Caco-2 (cell line): ENCODE measurements around the gene TRIM58. TPM values are rescaled to one million over a fixed set of nuclear protein-coding genes. Genes with fewer than 3 reads are reported as not detected.
A peak's percentile ranks its signal among the peaks of the same experiment; 100 is the strongest.

Source experiments
- Bru-seq: library from RNA; stranded (reverse); fragments of 400-500 nt; gene quantifications from one replicate; lab custom pipeline; 2021; lab: Mats Ljungman, UMichigan
- BruChase-seq, 2 experiments: library from RNA; stranded (reverse); fragments of 400-500 nt; gene quantifications; one replicate each; lab custom pipeline; 2021; lab: Mats Ljungman, UMichigan
- BruUV-seq: library from RNA; stranded (reverse); fragments of 400-500 nt; replicated peaks from 2 replicates; lab custom pipeline; 2021; lab: Mats Ljungman, UMichigan
- CTCF ChIA-PET: fragments of 300-600 bp; sonication (Branson Sonifier 250); formaldehyde crosslinking; loops from one replicate; lab custom pipeline; 2022; ENCODE audit warnings: antibody characterized with exemption; lab: Charles Lee
- POLR2A ChIA-PET: fragments of 300-600 bp; sonication (Branson Sonifier 250); formaldehyde crosslinking; loops from one replicate; lab custom pipeline; 2022; ENCODE audit warnings: antibody characterized with exemption; lab: Charles Lee
- DNase-seq, 2 experiments: peaks; one replicate each; pipeline versions ENCODE4 v3.0.0 to v3.0.0-alpha.2; 2020 to 2022
- H3K27me3 ChIP-seq: replicated peaks from 2 replicates; pipeline ENCODE4 v1.6.0; 2011; ENCODE audit warnings: low read length; ENCODE audit not compliant: control insufficient read depth, insufficient read depth
- H3K36me3 ChIP-seq: 2 replicates; pipeline ENCODE4 v1.5.1; 2011; ENCODE audit warnings: low read length; ENCODE audit not compliant: control insufficient read depth, insufficient read depth
- H3K4me1 ChIP-seq: fragments of 250-450 bp; sonication (Bioruptor Pico); 2 replicates; pipeline ENCODE4 v1.5.1; 2020; ENCODE audit warnings: mild to moderate bottlenecking
- H3K4me3 ChIP-seq: 2 replicates; pipeline ENCODE4 v1.5.1; 2011; ENCODE audit warnings: low read depth, mild to moderate bottlenecking, control low read depth, low read length
- H3K9me3 ChIP-seq: fragments of 250-450 bp; sonication (Bioruptor Pico); 2 replicates; pipeline ENCODE4 v1.5.1; 2020; ENCODE audit warnings: mild to moderate bottlenecking, moderate library complexity
- H3K27ac Mint-ChIP-seq: one replicate; pipeline ENCODE4 v1.8.0; 2022; ENCODE audit warnings: mixed read lengths; ENCODE audit not compliant: unreplicated experiment
- H3K27me3 Mint-ChIP-seq: one replicate; pipeline ENCODE4 v1.8.0; 2022; ENCODE audit warnings: mixed read lengths; ENCODE audit not compliant: insufficient read depth, unreplicated experiment
- H3K36me3 Mint-ChIP-seq: one replicate; pipeline ENCODE4 v1.8.0; 2022; ENCODE audit warnings: mild to moderate bottlenecking, mixed read lengths; ENCODE audit not compliant: insufficient read depth, unreplicated experiment
- H3K4me1 Mint-ChIP-seq: one replicate; pipeline ENCODE4 v1.8.0; 2022; ENCODE audit warnings: low read depth, mixed read lengths; ENCODE audit not compliant: unreplicated experiment
- H3K4me3 Mint-ChIP-seq: one replicate; pipeline ENCODE4 v1.8.0; 2022; ENCODE audit warnings: mild to moderate bottlenecking, moderate library complexity, mixed read lengths; ENCODE audit not compliant: unreplicated experiment
- H3K9me3 Mint-ChIP-seq: one replicate; pipeline ENCODE4 v1.8.0; 2022; ENCODE audit warnings: mixed read lengths; ENCODE audit not compliant: unreplicated experiment
- CTCF ChIP-seq, 2 experiments: fragments of 200-600 bp in 1 of 2; IDR thresholded peaks; 1 replicate in 1 of 2; 2 replicates in 1 of 2; pipeline versions ENCODE4 v1.5.1 to v1.8.0; 2011 to 2022; ENCODE audit warnings: antibody characterized with exemption in 1 of 2, control low read depth in 1 of 2, inconsistent platforms in 1 of 2, low read depth in 1 of 2, low read length in 1 of 2, mild to moderate bottlenecking in 1 of 2, moderate library complexity in 1 of 2; ENCODE audit not compliant: insufficient read depth in 1 of 2, severe bottlenecking in 1 of 2, unreplicated experiment in 1 of 2
- intact Hi-C: fragments of 100-400 bp; cut with micrococcal nuclease; formaldehyde crosslinking; loops from one replicate; pipeline ENCODE4 v1.10.0; 2022; ENCODE audit not compliant: unreplicated experiment
- long read RNA-seq: library from polyadenylated mRNA; stranded (forward); transcript quantifications from one replicate; pipeline ENCODE4 v2.0.0, GENCODE V29; 2022
- total RNA-seq: library from RNA; stranded (reverse); gene quantifications from 2 replicates; pipeline ENCODE4 v1.2.3, GENCODE V29; 2022

TRIM58 gene
- not detected in 2 replicates for total RNA-seq
- percentile 4 among the genes with signal in this experiment for Bru-seq, nascent RNA
- not detected for BruChase-seq, experiment 1, labeled RNA remaining after a 2-hour chase
- percentile 12 among the genes with signal in this experiment for BruChase-seq, experiment 2, labeled RNA remaining after a 6-hour chase
- long read RNA-seq, result 0 reads

DNA sequence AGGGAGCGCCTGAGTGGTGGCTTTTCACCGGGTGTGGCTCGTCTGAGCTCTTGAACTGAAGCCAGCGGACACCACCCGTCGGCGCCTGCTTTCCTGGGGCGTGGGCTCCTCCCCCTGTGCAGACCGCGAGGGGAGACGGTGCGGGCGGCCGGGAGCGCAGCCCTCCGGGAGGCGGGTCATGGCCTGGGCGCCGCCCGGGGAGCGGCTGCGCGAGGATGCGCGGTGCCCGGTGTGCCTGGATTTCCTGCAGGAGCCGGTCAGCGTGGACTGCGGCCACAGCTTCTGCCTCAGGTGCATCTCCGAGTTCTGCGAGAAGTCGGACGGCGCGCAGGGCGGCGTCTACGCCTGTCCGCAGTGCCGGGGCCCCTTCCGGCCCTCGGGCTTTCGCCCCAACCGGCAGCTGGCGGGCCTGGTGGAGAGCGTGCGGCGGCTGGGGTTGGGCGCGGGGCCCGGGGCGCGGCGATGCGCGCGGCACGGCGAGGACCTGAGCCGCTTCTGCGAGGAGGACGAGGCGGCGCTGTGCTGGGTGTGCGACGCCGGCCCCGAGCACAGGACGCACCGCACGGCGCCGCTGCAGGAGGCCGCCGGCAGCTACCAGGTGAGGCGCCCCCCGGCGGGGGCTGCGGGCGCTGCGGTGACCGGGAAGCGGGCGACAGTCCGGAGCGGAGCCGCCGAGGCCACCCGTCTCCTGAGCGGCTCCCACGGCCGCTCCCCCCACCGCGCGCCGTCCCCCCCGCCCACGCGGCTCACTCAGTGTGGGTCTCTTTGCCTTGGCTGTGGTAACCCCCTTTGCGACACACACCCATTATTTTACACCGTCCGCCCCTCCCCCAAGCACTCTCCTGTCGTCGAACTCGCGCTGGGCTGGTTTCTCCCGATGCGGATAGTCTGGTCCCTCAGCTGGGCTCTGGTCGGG, at the start of gene TRIM58:
TRIM58 (plus strand) TSS at position 119 of the 916 bp plus-strand sequence; CDS start at position 179, 60 bp downstream.
- POLR2A ChIA-PET, result no interaction called here
- Mint-ChIP-seq H3K27me3 (peaks cover 12% of the 10 kb centered on the region), H3K9me3 (peaks cover 11% of the 10 kb centered on the region), H3K4me1 (no peaks in the 10 kb centered on the region), H3K4me3 (peak within 1 kb of the TSS; percentile 66), H3K27ac (no peak within 1 kb of the TSS), H3K36me3 (no peaks in the 10 kb centered on the region)
- Histone ChIP-seq H3K4me3 (peak within 1 kb of the TSS; percentile 10; the same call in 1 of the 2 replicates), H3K9me3 (no peaks in the 10 kb centered on the region), H3K27me3 (no peaks in the 10 kb centered on the region), H3K36me3 (no peaks in the 10 kb centered on the region), H3K4me1 (no peaks in the 10 kb centered on the region)
- TF ChIP-seq CTCF (IDR thresholded peaks at IDR 0.05; ENCODE audit: insufficient read depth in 1 of 2, low read depth in 1 of 2, low read length in 1 of 2, severe bottlenecking in 1 of 2, unreplicated experiment in 1 of 2), result peak in 1 of 2 experiments; percentile 20
- intact Hi-C loops, result no loop called here
- no TSS peak for BruUV-seq
- CTCF ChIA-PET, result no interaction called here
- peak in 1 of 2 experiments; percentile 40 for DNase-seq

- peaks cover 8% of the 10 kb centered on the region for H3K9me3 Mint-ChIP-seq
- H3K4me3 Mint-ChIP-seq, result no peak overlapping the region
- H3K4me1 Mint-ChIP-seq, result no peaks in the 10 kb centered on the region
- Histone ChIP-seq H3K9me3 (no peaks in the 10 kb centered on the region), H3K4me1 (no peaks in the 10 kb centered on the region), H3K4me3 (no peak overlapping the region), H3K36me3 (no peaks in the 10 kb centered on the region), H3K27me3 (no peaks in the 10 kb centered on the region)
- ChIA-PET CTCF (no interaction called here), POLR2A (no interaction called here)
- BruUV-seq, result no TSS peak
- no peak for DNase-seq
- no peak overlapping the region for H3K27ac Mint-ChIP-seq
- H3K27me3 Mint-ChIP-seq, result no peaks in the 10 kb centered on the region
- H3K36me3 Mint-ChIP-seq, result no peaks in the 10 kb centered on the region
- intact Hi-C loops, result no loop called here
- TF ChIP-seq CTCF (IDR thresholded peaks at IDR 0.05; ENCODE audit: insufficient read depth in 1 of 2, low read depth in 1 of 2, low read length in 1 of 2, severe bottlenecking in 1 of 2, unreplicated experiment in 1 of 2), result no peak
These were observed 44.4 kb upstream of the TRIM58 start for GRCh38 chr1:247812637-247813036.

GRCh38 chr1:247822060-247822459, 34.9 kb upstream of the TRIM58 start:
- ChIA-PET POLR2A (no interaction called here), CTCF (no interaction called here)
- no peak overlapping the region for H3K27ac Mint-ChIP-seq
- H3K27me3 ChIP-seq, result no peaks in the 10 kb centered on the region
- no peaks in the 10 kb centered on the region for H3K4me1 ChIP-seq
- H3K36me3 ChIP-seq, result no peaks in the 10 kb centered on the region
- TF ChIP-seq CTCF (IDR thresholded peaks at IDR 0.05; ENCODE audit: insufficient read depth in 1 of 2, low read depth in 1 of 2, low read length in 1 of 2, severe bottlenecking in 1 of 2, unreplicated experiment in 1 of 2), result no peak
- no TSS peak for BruUV-seq
- H3K36me3 Mint-ChIP-seq, result no peaks in the 10 kb centered on the region
- no peak overlapping the region for H3K4me3 Mint-ChIP-seq
- H3K9me3 Mint-ChIP-seq, result no peaks in the 10 kb centered on the region
- H3K9me3 ChIP-seq, result no peaks in the 10 kb centered on the region
- no peak for DNase-seq
- no peak overlapping the region for H3K4me3 ChIP-seq
- intact Hi-C loops, result no loop called here
- H3K4me1 Mint-ChIP-seq, result no peaks in the 10 kb centered on the region
- H3K27me3 Mint-ChIP-seq, result no peaks in the 10 kb centered on the region
